ENCODE results near the gene JADE1. TPM values are rescaled to one million over a fixed set of nuclear protein-coding genes. Genes with fewer than 3 reads are reported as not detected.
A peak's percentile ranks its signal among the peaks of the same experiment; 100 is the strongest.

JADE1 gene
- polyA plus RNA-seq, 4 donors: 6.2 to 27.3 (median 12.7) TPM

DNA sequence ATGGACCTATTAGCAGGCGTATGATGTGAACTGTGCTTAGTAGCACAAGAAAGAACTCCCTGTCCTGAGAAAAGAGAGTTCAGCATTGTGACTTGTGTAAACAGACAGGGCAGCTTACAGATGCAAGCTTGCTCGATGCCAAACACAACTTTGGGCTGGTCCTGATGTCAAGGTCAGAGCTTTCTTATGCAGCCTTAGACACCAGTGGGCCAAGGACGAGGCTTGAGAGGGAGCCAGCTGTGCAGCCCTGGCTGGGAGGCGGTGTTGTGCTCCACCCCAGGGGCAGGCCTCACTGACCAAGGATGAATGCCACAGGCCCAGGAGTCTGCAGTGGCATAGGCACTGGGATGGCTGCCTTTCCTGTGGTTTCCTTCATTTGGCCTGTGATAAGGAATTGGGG is 35.4 kb downstream of the JADE1 start:
- Histone ChIP-seq H3K27ac (ENCODE audit: low read depth in 1 of 3, low read length in 2 of 3) (no peak overlapping the region), H3K27me3 (ENCODE audit: control insufficient read depth in 3 of 3, insufficient read depth in 3 of 3, low read length in 3 of 3) (no peaks in the 10 kb centered on the region), H3K4me1 (ENCODE audit: control insufficient read depth in 3 of 3, insufficient read depth in 2 of 3, low read depth in 1 of 3, low read length in 2 of 3) (peaks cover 0 to 2% (median 0%) of the 10 kb centered on the region in 3 donors), H3K36me3 (ENCODE audit: control insufficient read depth in 3 of 3, insufficient read depth in 2 of 3, low read depth in 1 of 3, low read length in 3 of 3) (peaks cover 10 to 70% (median 26%) of the 10 kb centered on the region in 3 donors), H3K9me3 (ENCODE audit: control insufficient read depth in 2 of 2, insufficient read depth in 1 of 2, low read depth in 1 of 2, low read length in 1 of 2) (no peaks in the 10 kb centered on the region), H3K4me3 (ENCODE audit: low read depth in 1 of 3, low read length in 3 of 3) (no peak overlapping the region)
- FAIRE-seq (no peak), DNase-seq (no peak)
- 73 to 79% (median 76%) methylated on average over 4 of the region's 4 CpGs for WGBS, 3 donors

DNA sequence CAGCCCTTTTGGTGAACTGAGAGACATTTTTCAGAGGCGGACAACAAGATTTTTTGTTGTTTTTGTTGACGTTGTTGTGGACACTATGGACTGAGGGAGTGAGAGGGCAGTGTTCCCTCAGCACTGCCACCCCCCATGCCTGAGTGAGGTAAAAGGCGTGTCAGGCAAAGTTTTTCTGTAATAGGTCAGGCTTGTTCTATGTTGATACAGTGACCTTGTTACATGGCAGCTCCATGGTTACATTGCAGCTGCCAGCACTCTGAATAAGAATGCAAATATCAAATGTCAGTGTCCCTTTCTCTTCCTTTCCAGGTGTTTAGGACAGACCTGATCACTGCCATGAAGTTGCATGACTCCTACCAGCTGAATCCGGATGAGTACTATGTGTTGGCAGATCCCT is 36.6 kb downstream of the JADE1 start:
- WGBS, 3 donors: 85 to 94% (median 86%) methylated on average over 4 of the region's 4 CpGs
- no peaks in the 10 kb centered on the region for H3K27me3 ChIP-seq (ENCODE audit: control insufficient read depth in 3 of 3, insufficient read depth in 3 of 3, low read length in 3 of 3)

DNA sequence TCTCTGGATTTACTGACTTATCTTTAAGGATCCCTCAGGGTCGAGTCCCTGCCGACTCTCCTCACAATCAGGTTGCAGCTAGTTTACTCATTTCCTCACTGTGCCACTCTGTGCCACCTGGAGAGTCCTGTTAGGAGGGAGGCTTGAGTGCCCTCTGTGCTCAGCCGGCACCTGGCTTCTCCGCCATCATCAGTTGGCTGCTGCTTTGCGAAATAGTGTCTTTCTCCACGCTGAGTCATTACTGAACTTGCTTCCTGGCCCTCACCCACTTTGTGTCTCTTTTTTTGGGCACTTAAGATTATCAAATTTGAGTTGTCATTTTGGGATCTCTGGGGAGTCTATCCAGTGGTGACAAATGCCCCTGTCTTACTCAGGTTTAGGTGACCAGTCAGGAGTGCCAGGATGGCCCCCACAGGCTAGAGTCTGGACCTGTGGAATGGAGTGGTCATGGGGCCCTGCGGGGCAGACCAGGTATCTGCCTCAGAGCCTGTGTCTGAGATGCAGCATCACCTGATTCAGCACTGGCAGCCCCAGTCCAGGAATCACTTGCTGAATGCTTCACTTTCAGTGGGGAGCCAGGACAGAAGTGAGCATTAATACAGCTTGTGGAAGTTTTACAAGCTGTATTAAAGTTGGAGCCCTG is 37.7 kb downstream of the JADE1 start:
- 86 to 92% (median 89%) methylated on average over 7 of the region's 7 CpGs for WGBS, 3 donors
- Histone ChIP-seq H3K4me1 (ENCODE audit: control insufficient read depth in 3 of 3, insufficient read depth in 2 of 3, low read depth in 1 of 3, low read length in 2 of 3) (no peaks in the 10 kb centered on the region), H3K36me3 (ENCODE audit: control insufficient read depth in 3 of 3, insufficient read depth in 2 of 3, low read depth in 1 of 3, low read length in 3 of 3) (peaks cover 14 to 78% (median 37%) of the 10 kb centered on the region in 3 donors), H3K4me3 (ENCODE audit: low read depth in 1 of 3, low read length in 3 of 3) (no peak overlapping the region), H3K27ac (ENCODE audit: low read depth in 1 of 3, low read length in 2 of 3) (no peak overlapping the region), H3K9me3 (ENCODE audit: control insufficient read depth in 2 of 2, insufficient read depth in 1 of 2, low read depth in 1 of 2, low read length in 1 of 2) (no peaks in the 10 kb centered on the region), H3K27me3 (ENCODE audit: control insufficient read depth in 3 of 3, insufficient read depth in 3 of 3, low read length in 3 of 3) (no peaks in the 10 kb centered on the region)
- DNase-seq (no peak), FAIRE-seq (no peak)

More for the DNA sequence above, 36.6 kb downstream of the JADE1 start:
- H3K4me1 ChIP-seq (ENCODE audit: control insufficient read depth in 3 of 3, insufficient read depth in 2 of 3, low read depth in 1 of 3, low read length in 2 of 3): no peaks in the 10 kb centered on the region
- H3K4me3 ChIP-seq (ENCODE audit: low read depth in 1 of 3, low read length in 3 of 3): no peak overlapping the region
- DNase-seq (no peak), FAIRE-seq (no peak)
- peaks cover 14 to 72% (median 32%) of the 10 kb centered on the region in 3 donors for H3K36me3 ChIP-seq (ENCODE audit: control insufficient read depth in 3 of 3, insufficient read depth in 2 of 3, low read depth in 1 of 3, low read length in 3 of 3)
- no peak overlapping the region for H3K27ac ChIP-seq (ENCODE audit: low read depth in 1 of 3, low read length in 2 of 3)
- no peaks in the 10 kb centered on the region for H3K9me3 ChIP-seq (ENCODE audit: control insufficient read depth in 2 of 2, insufficient read depth in 1 of 2, low read depth in 1 of 2, low read length in 1 of 2)

DNA sequence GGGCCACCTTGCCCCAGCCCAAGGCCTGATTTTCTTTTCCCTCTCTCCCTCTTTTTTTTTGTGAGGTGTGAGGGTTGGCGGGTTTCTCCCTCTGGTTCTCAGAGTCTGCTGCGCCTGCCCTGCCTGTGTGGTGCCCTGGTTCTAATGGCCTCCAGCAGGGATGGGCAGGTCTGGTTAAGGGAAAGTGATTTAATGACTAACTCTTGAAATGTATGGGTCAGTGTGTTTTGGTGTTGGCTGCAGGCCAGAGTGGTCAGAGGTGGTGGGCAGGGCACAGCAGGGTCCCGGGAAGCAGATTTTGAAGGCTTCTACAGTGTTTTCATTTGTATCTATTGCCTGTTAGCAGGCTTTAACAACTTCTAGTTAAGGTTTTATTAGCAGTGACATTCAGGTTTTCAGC is 39.0 kb downstream of the JADE1 start:
- Histone ChIP-seq H3K27me3 (ENCODE audit: control insufficient read depth in 3 of 3, insufficient read depth in 3 of 3, low read length in 3 of 3) (no peaks in the 10 kb centered on the region), H3K4me3 (ENCODE audit: low read depth in 1 of 3, low read length in 3 of 3) (no peak overlapping the region), H3K4me1 (ENCODE audit: control insufficient read depth in 3 of 3, insufficient read depth in 2 of 3, low read depth in 1 of 3, low read length in 2 of 3) (no peaks in the 10 kb centered on the region), H3K36me3 (ENCODE audit: control insufficient read depth in 3 of 3, insufficient read depth in 2 of 3, low read depth in 1 of 3, low read length in 3 of 3) (peaks cover 14 to 77% (median 38%) of the 10 kb centered on the region in 3 donors), H3K9me3 (ENCODE audit: control insufficient read depth in 2 of 2, insufficient read depth in 1 of 2, low read depth in 1 of 2, low read length in 1 of 2) (no peaks in the 10 kb centered on the region), H3K27ac (ENCODE audit: low read depth in 1 of 3, low read length in 2 of 3) (no peak overlapping the region)
- WGBS, 3 donors: 97 to 100% (median 98%) methylated on average over 2 to 3 of the region's 3 CpGs
- DNase-seq (no peak), FAIRE-seq (no peak)

DNA sequence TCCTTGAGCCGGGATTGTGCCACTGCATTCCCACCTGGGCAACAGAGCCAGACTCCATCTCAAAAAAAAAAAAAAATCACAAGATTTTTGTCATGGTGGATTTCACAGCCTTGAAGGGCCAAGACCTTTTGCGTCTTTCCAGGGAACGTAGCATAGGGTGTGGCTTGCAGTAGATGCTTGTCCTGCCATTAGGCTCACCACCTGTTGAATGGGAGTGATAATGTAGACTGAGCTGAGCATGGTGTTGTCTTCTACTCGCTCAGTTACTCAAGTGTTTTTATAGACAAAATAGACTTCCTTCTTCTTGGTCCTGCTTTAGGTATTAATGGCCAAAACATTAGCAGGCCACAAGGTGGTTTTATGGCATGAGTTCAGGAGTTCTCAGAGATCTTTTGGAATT is 40.8 kb downstream of the JADE1 start:
- Histone ChIP-seq H3K4me3 (ENCODE audit: low read depth in 1 of 3, low read length in 3 of 3) (no peak overlapping the region), H3K36me3 (ENCODE audit: control insufficient read depth in 3 of 3, insufficient read depth in 2 of 3, low read depth in 1 of 3, low read length in 3 of 3) (peaks cover 14 to 68% (median 43%) of the 10 kb centered on the region in 3 donors), H3K27me3 (ENCODE audit: control insufficient read depth in 3 of 3, insufficient read depth in 3 of 3, low read length in 3 of 3) (no peaks in the 10 kb centered on the region), H3K4me1 (ENCODE audit: control insufficient read depth in 3 of 3, insufficient read depth in 2 of 3, low read depth in 1 of 3, low read length in 2 of 3) (no peaks in the 10 kb centered on the region), H3K27ac (ENCODE audit: low read depth in 1 of 3, low read length in 2 of 3) (no peak overlapping the region), H3K9me3 (ENCODE audit: control insufficient read depth in 2 of 2, insufficient read depth in 1 of 2, low read depth in 1 of 2, low read length in 1 of 2) (no peaks in the 10 kb centered on the region)
- 95 to 97% (median 97%) methylated on average over 4 of the region's 4 CpGs for WGBS, 3 donors
- no peak for DNase-seq
- FAIRE-seq: no peak

DNA sequence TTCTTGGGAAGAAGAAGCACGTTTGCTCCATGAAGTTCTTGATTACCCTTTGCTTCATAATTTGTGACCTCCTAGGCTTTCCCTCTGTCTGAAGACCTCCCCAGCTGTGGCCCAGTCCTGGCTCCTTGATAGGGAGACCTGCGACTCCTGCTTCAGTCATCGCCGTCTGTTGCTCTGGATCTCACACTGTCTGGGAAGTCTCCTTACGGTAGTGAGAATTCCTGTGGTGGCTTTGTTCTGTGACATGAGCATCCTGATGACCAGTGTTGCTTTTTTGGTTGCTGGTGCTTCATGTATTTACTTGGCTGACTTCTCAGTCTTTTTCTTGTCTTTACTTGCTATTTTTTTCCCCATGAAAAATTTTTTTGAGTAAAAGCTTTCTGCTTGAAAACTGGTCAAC is 44.2 kb downstream of the JADE1 start:
- Histone ChIP-seq H3K27me3 (ENCODE audit: control insufficient read depth in 3 of 3, insufficient read depth in 3 of 3, low read length in 3 of 3) (no peaks in the 10 kb centered on the region), H3K4me1 (ENCODE audit: control insufficient read depth in 3 of 3, insufficient read depth in 2 of 3, low read depth in 1 of 3, low read length in 2 of 3) (no peaks in the 10 kb centered on the region), H3K27ac (ENCODE audit: low read depth in 1 of 3, low read length in 2 of 3) (no peak overlapping the region), H3K36me3 (ENCODE audit: control insufficient read depth in 3 of 3, insufficient read depth in 2 of 3, low read depth in 1 of 3, low read length in 3 of 3) (peaks cover 10 to 64% (median 42%) of the 10 kb centered on the region in 3 donors), H3K4me3 (ENCODE audit: low read depth in 1 of 3, low read length in 3 of 3) (no peak overlapping the region), H3K9me3 (ENCODE audit: control insufficient read depth in 2 of 2, insufficient read depth in 1 of 2, low read depth in 1 of 2, low read length in 1 of 2) (no peaks in the 10 kb centered on the region)
- 86 to 91% (median 89%) methylated on average over 5 of the region's 5 CpGs for WGBS, 3 donors
- FAIRE-seq: no peak
- no peak for DNase-seq

DNA sequence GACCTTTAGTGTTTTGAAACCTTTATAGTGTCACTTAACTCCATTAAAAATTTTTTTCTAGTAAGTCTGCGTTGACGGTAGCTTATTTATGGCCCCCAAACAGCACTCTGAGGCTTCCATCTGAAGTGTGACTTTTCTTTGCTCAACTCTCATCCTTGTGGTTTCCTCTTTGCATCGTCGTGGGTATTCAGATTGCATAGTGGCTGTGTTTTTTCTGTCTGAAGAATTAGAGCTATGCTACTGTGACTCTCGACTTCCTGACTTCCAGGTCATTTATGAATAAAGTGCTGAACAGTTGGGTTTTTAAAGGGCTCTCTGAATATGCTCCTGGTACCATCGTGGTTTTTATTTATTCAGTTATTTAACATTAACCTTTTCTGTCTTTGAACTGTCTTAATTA is 44.9 kb downstream of the JADE1 start:
- Histone ChIP-seq H3K4me3 (ENCODE audit: low read depth in 1 of 3, low read length in 3 of 3) (no peak overlapping the region), H3K4me1 (ENCODE audit: control insufficient read depth in 3 of 3, insufficient read depth in 2 of 3, low read depth in 1 of 3, low read length in 2 of 3) (no peaks in the 10 kb centered on the region), H3K9me3 (ENCODE audit: control insufficient read depth in 2 of 2, insufficient read depth in 1 of 2, low read depth in 1 of 2, low read length in 1 of 2) (no peaks in the 10 kb centered on the region), H3K27me3 (ENCODE audit: control insufficient read depth in 3 of 3, insufficient read depth in 3 of 3, low read length in 3 of 3) (no peaks in the 10 kb centered on the region), H3K27ac (ENCODE audit: low read depth in 1 of 3, low read length in 2 of 3) (no peak overlapping the region), H3K36me3 (ENCODE audit: control insufficient read depth in 3 of 3, insufficient read depth in 2 of 3, low read depth in 1 of 3, low read length in 3 of 3) (peaks cover 10 to 61% (median 36%) of the 10 kb centered on the region in 3 donors)
- 54 to 65% (median 56%) methylated on average over 6 of the region's 6 CpGs for WGBS, 3 donors
- DNase-seq: peak in 1 of 2 donors; percentile 30
- FAIRE-seq: no peak

DNA sequence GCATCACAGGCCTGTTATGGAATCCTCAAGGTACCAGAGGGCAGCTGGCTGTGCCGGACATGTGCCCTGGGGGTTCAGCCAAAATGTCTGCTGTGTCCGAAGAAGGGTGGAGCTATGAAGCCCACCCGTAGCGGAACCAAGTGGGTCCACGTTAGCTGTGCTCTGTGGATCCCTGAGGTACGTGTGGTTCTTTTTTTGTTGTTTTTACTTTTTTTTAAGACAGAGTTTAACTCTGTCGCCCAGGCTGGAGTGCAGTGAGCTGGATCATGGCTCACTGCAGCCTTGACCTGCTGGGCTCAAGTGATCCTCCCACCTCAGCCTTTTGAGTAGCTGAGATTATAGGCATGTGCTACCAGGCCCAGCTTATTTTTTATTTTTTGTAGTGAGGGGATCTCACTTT is 46.1 kb downstream of the JADE1 start:
- FAIRE-seq (no peak), DNase-seq (no peak)
- H3K4me1 ChIP-seq (ENCODE audit: control insufficient read depth in 3 of 3, insufficient read depth in 2 of 3, low read depth in 1 of 3, low read length in 2 of 3): no peaks in the 10 kb centered on the region
- H3K27me3 ChIP-seq (ENCODE audit: control insufficient read depth in 3 of 3, insufficient read depth in 3 of 3, low read length in 3 of 3): no peaks in the 10 kb centered on the region
- no peak overlapping the region for H3K4me3 ChIP-seq (ENCODE audit: low read depth in 1 of 3, low read length in 3 of 3)
- no peaks in the 10 kb centered on the region for H3K9me3 ChIP-seq (ENCODE audit: control insufficient read depth in 2 of 2, insufficient read depth in 1 of 2, low read depth in 1 of 2, low read length in 1 of 2)
- no peak overlapping the region for H3K27ac ChIP-seq (ENCODE audit: low read depth in 1 of 3, low read length in 2 of 3)
- peaks cover 3 to 56% (median 36%) of the 10 kb centered on the region in 3 donors for H3K36me3 ChIP-seq (ENCODE audit: control insufficient read depth in 3 of 3, insufficient read depth in 2 of 3, low read depth in 1 of 3, low read length in 3 of 3)
- WGBS, 3 donors: 90 to 98% (median 95%) methylated on average over 7 of the region's 7 CpGs

DNA sequence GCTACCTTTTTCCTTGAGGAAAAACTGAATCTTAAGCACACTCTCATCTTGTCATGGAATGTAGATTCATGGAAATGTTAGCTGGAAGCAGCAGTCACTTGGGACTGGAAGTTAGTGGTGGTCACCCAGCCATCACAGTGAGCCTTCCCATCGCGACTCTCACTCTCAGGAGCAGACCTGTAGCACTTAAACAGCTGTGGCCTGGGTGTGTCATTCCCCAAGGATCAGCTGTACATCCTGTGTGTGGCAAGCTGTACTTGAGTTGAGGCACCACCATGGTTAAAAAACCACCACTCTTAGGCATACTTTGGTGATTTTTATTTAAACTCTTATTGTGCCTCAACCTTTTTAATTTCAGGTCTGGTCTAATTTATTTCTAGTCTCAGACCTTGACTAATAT is 46.7 kb downstream of the JADE1 start:
- Histone ChIP-seq H3K9me3 (ENCODE audit: control insufficient read depth in 2 of 2, insufficient read depth in 1 of 2, low read depth in 1 of 2, low read length in 1 of 2) (no peaks in the 10 kb centered on the region), H3K36me3 (ENCODE audit: control insufficient read depth in 3 of 3, insufficient read depth in 2 of 3, low read depth in 1 of 3, low read length in 3 of 3) (peaks cover 3 to 57% (median 38%) of the 10 kb centered on the region in 3 donors), H3K4me3 (ENCODE audit: low read depth in 1 of 3, low read length in 3 of 3) (no peak overlapping the region), H3K27me3 (ENCODE audit: control insufficient read depth in 3 of 3, insufficient read depth in 3 of 3, low read length in 3 of 3) (no peaks in the 10 kb centered on the region), H3K27ac (ENCODE audit: low read depth in 1 of 3, low read length in 2 of 3) (no peak overlapping the region), H3K4me1 (ENCODE audit: control insufficient read depth in 3 of 3, insufficient read depth in 2 of 3, low read depth in 1 of 3, low read length in 2 of 3) (no peaks in the 10 kb centered on the region)
- DNase-seq (no peak), FAIRE-seq (no peak)
- 93 to 100% (median 94%) methylated on average over 2 of the region's 2 CpGs for WGBS, 3 donors

Data from small intestine (tissue), 7 donors.